Right atrium auricular region (tissue), 2 donors: ENCODE data around the gene RAB17. TPM values are rescaled to one million over a fixed set of nuclear protein-coding genes. Genes with fewer than 3 reads are reported as not detected.

Experiments
- DNase-seq: peaks from one replicate; pipeline ENCODE4 v3.0.0-alpha.2; 2019; ENCODE audit warnings: low spot score
- H3K27ac ChIP-seq, 2 donors: fragments of 200-600 bp; sonication (generic); 1 replicate in 1 of 2; 2 replicates in 1 of 2; pipeline ENCODE4 v1.5.1; 2016 to 2019
- H3K27me3 ChIP-seq, 2 donors: fragments of 200-600 bp; sonication (generic); one replicate each; pipeline versions ENCODE4 v1.5.1 to v1.6.0; 2017 to 2019
- H3K36me3 ChIP-seq: fragments of 200-600 bp; sonication (generic); one replicate; pipeline ENCODE4 v1.5.1; 2016
- H3K4me1 ChIP-seq, 2 donors: fragments of 200-600 bp; sonication (generic); one replicate each; pipeline versions ENCODE4 v1.5.1 to v1.6.0; 2017 to 2019
- H3K4me3 ChIP-seq, 2 donors: fragments of 200-600 bp; sonication (generic); 1 replicate in 1 of 2; 2 replicates in 1 of 2; pipeline ENCODE4 v1.5.1; 2017 to 2019; ENCODE audit warnings: mild to moderate bottlenecking in 1 of 2, moderate library complexity in 1 of 2
- H3K9me3 ChIP-seq, 2 donors: fragments of 200-600 bp; sonication (generic); one replicate each; pipeline ENCODE4 v1.5.1; 2019
- total RNA-seq, 2 donors: library from RNA; depleted of rRNA; stranded (reverse); fragments of >200 nt; gene quantifications; one replicate each; pipeline ENCODE4 v1.1.0, GENCODE V29; 2016
- TF ChIP-seq, protein P1 (sequence below), 2 donors: fragments of 200-600 bp; sonication (generic); IDR thresholded peaks; one replicate each; pipeline ENCODE4 v1.5.1; 2019; ENCODE audit warnings: antibody characterized with exemption in 2 of 2

The RAB17 gene
- total RNA-seq, 2 donors from 2014 or later = 1.0 to 4.5 TPM

DNA sequence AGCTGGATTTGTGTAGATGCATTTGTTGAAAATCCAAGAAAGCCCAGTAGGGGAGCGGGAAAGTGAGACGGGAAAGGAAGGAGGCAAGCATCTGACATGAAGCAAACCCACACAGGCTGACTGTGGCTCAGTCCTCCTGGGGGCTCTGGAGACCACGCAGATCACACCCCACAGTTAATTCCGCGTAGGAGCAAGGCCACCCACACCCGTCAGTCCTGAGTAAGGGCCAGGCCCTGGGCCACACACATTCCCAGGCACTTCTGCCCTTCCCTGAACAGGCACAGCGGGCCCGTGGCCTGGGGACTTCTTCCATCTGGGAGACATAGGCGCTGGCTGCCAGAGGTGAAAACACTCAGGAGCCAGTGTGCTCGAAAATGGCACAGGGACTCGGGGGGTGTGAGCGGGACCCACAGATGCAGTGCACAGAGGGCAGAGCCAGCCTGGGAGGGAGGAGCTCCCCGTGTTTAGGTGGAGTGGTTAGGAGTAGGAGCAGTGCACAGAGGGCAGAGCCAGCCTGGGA lies 43.6 kb downstream of the RAB17 start:
- TF ChIP-seq, protein P1, sequence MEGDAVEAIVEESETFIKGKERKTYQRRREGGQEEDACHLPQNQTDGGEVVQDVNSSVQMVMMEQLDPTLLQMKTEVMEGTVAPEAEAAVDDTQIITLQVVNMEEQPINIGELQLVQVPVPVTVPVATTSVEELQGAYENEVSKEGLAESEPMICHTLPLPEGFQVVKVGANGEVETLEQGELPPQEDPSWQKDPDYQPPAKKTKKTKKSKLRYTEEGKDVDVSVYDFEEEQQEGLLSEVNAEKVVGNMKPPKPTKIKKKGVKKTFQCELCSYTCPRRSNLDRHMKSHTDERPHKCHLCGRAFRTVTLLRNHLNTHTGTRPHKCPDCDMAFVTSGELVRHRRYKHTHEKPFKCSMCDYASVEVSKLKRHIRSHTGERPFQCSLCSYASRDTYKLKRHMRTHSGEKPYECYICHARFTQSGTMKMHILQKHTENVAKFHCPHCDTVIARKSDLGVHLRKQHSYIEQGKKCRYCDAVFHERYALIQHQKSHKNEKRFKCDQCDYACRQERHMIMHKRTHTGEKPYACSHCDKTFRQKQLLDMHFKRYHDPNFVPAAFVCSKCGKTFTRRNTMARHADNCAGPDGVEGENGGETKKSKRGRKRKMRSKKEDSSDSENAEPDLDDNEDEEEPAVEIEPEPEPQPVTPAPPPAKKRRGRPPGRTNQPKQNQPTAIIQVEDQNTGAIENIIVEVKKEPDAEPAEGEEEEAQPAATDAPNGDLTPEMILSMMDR (IDR thresholded peaks at IDR 0.05) = no peak
- Histone ChIP-seq H3K36me3 (no peaks in the 10 kb centered on the region), H3K27ac (no peak overlapping the region), H3K27me3 (no peaks in the 10 kb centered on the region), H3K4me1 (no peaks in the 10 kb centered on the region), H3K4me3 (no peak overlapping the region), H3K9me3 (no peaks in the 10 kb centered on the region)
- DNase-seq = no peak

DNA sequence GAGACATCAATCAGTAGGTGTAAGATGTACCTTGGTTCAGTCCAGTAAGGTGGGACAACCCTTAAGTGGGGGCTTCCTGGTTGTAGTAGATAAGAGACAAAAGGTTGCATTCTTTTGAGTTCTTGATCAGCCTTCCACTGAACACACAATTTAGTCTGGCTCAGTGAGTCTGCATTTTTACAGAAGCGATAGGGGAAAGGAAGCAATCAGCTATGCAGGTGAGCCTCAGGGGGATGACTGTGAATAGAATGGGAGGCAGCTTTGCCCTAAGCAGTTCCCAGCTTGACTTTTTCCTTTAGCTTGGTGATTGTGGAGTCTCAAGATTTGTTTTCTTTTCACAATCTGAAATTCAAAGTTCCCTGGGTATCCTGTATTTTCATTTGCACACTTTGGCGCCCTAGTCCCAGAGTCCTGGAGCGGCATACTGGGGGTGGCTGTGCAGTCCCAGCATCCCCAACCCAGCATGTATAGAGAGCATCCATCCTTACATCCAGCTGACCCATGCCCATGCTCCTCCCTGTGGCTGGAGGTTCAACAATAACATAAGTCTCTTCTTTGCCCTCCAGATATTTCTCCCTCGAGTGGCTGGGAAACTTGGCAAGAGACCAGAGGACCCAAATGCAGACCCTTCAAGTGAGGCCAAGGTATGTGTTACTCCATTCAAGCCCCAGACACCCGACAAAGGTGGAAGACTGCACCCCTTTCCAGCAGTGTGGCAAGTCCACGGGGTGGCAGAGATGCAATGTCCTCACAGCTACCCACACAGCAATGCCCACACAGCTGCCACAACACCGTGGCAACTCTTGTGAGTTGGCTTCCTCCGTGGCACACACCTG lies 44.3 kb downstream of the RAB17 start:
- TF ChIP-seq, protein P1 (IDR thresholded peaks at IDR 0.05) = no peak
- Histone ChIP-seq H3K27me3 (no peaks in the 10 kb centered on the region), H3K36me3 (no peaks in the 10 kb centered on the region), H3K9me3 (no peaks in the 10 kb centered on the region), H3K4me3 (no peak overlapping the region), H3K27ac (no peak overlapping the region), H3K4me1 (peaks cover 0 to 4% of the 10 kb centered on the region in 2 donors)
- no peak for DNase-seq

DNA sequence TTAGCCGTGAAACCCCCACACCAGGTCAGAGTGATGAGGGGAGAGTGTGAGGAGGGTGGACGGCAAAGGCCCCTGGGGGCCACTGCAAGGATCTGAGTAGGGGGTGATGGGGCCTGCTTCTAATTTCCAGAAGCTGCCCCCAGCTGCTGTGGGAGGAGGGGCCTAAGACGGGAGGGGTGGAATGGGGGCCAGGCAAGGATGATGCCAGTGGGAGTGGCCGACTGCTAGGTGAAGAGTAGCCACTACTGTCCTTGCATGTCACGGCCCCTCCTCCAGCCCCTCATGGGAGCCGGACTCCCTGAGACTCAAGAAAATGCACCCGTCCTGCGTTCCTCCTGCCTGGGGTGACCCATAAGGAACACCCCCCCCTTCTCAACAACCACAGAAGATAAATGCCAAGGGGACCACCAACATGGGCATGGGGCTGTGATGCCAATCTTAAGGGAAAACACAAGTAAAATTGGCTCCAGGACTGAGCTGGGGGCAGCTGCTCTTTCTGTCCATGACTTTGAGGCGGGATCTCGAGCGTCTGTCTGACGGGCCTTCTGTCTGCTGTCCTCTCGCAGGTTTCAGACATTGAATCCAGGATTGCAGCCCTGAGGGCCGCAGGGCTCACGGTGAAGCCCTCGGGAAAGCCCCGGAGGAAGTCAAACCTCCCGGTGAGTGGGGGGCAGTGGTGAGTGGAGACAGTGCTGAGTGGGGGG lies 48.4 kb downstream of the RAB17 start:
- H3K27me3 ChIP-seq = no peaks in the 10 kb centered on the region

DNA sequence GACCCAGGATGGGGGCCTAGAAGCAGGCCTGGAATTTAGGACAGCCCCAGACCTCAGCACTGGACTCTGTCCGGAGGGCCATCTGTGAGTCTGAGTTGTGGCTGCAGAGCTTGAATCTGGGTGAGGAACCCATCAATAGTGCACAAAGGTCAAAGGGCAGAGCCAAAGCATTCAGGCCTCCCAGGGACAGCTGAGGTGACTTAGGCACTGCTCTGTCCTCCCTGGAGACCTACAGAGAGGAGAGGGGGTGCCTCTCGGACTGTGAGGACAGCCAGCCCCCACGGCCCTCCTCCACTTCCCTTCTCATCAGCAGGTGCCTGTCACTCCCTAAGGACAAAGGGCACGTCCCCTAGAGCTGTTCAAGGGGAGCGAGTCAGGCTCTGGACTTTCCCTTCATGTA lies 49.3 kb downstream of the RAB17 start:
- TF ChIP-seq, protein P1 (IDR thresholded peaks at IDR 0.05) = no peak
- Histone ChIP-seq H3K9me3 (no peaks in the 10 kb centered on the region), H3K36me3 (no peaks in the 10 kb centered on the region), H3K27ac (no peak overlapping the region), H3K4me3 (no peak overlapping the region), H3K27me3 (no peaks in the 10 kb centered on the region), H3K4me1 (peaks cover 0 to 17% of the 10 kb centered on the region in 2 donors)
- no peak for DNase-seq

More for the DNA sequence above, 48.4 kb downstream of the RAB17 start:
- no peak overlapping the region for H3K27ac ChIP-seq
- no peaks in the 10 kb centered on the region for H3K9me3 ChIP-seq
- H3K36me3 ChIP-seq = no peaks in the 10 kb centered on the region
- DNase-seq = no peak
- TF ChIP-seq, protein P1 (IDR thresholded peaks at IDR 0.05) = no peak
- H3K4me3 ChIP-seq = no peak overlapping the region
- H3K4me1 ChIP-seq = peaks cover 0 to 17% of the 10 kb centered on the region in 2 donors

DNA sequence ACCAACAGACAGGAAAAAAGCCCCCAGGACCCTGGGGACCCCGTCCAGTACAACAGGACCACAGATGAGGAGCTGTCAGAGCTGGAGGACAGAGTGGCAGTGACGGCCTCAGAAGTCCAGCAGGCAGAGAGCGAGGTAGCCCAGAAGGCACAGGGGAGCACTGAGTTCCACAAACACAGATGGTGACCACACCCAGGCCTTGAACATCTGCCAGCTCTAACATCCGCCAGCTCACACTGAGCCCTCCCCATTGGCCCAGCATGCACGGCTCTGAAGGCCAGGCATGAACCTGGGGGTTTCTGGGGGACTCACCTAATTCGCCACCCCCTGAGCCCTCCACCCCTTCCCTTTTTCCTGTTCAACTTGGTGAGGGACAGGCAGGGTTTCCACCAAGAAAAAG lies 49.7 kb downstream of the RAB17 start:
- TF ChIP-seq, protein P1 (IDR thresholded peaks at IDR 0.05) = no peak
- no peaks in the 10 kb centered on the region for H3K9me3 ChIP-seq
- H3K4me3 ChIP-seq = no peak overlapping the region
- no peak overlapping the region for H3K27ac ChIP-seq
- H3K4me1 ChIP-seq = peaks cover 0 to 17% of the 10 kb centered on the region in 2 donors
- no peaks in the 10 kb centered on the region for H3K27me3 ChIP-seq
- peak; percentile 68 for DNase-seq
- H3K36me3 ChIP-seq = no peaks in the 10 kb centered on the region
